A549 (cell line): Measurements from ENCODE around the gene SH2D1A. TPM values are rescaled to one million over a fixed set of nuclear protein-coding genes. Genes with fewer than 3 reads are reported as not detected.

Experiments
- ATAC-seq, 2 experiments: fragments of 200-7000 bp in 1 of 2; fragments of >200 bp in 1 of 2; cut with Nextera tagmentation in 1 of 2; cut with Tn5 transposase in 1 of 2; 3 replicates each; pipeline versions ENCODE4 v1.8.0 to v1.9.1; 2018 to 2020; ENCODE audit warnings: mild to moderate bottlenecking in 1 of 2, moderate library complexity in 1 of 2
- CTCF ChIA-PET: fragments of 300-600 bp; sonication (Branson Sonifier 250); formaldehyde crosslinking; extraction: SDS; loops from one replicate; lab custom pipeline; 2021; ENCODE audit warnings: antibody characterized with exemption, inconsistent platforms; lab: Yijun Ruan, JAX
- POLR2A ChIA-PET: fragments of 350-600 bp; formaldehyde crosslinking; extraction: SDS; loops from one replicate; lab custom pipeline; 2021; ENCODE audit warnings: antibody characterized with exemption, inconsistent platforms; lab: Yijun Ruan, JAX
- DNase-seq, 2 experiments: peaks; one replicate each; pipeline versions ENCODE4 v3.0.0 to v3.0.0-alpha.2; 2011 to 2016; ENCODE audit warnings: low read depth in 1 of 2, low spot score in 1 of 2
- FAIRE-seq: peaks from 2 replicates; lab custom pipeline; 2011; peaks lifted over from hg19 to GRCh38; lab: Jason Lieb, UNC
- H3K27ac ChIP-seq, 2 experiments: fragments of >200 bp; sonication (Bioruptor Twin); formaldehyde crosslinking; 3 replicates each; pipeline ENCODE4 v1.5.1; 2016 to 2017
- H3K4me1 ChIP-seq: fragments of >200 bp; sonication (Bioruptor Twin); formaldehyde crosslinking; 3 replicates; pipeline ENCODE4 v1.6.1; 2016
- H3K4me2 ChIP-seq: fragments of >200 bp; sonication (Bioruptor Twin); formaldehyde crosslinking; 3 replicates; pipeline ENCODE4 v1.6.1; 2016
- H3K4me3 ChIP-seq: fragments of >200 bp; sonication (Bioruptor Twin); formaldehyde crosslinking; 3 replicates; pipeline ENCODE4 v1.5.1; 2016
- H3K9me3 ChIP-seq: fragments of >200 bp; sonication (Bioruptor Twin); formaldehyde crosslinking; 3 replicates; pipeline ENCODE4 v1.6.1; 2016
- ATOH8 ChIP-seq: fragments of 250-450 bp; sonication (Bioruptor Pico); IDR thresholded peaks from 2 replicates; pipeline ENCODE4 v1.5.0; 2020; ENCODE audit warnings: low read depth, mild to moderate bottlenecking, moderate library complexity
- BHLHE40 ChIP-seq: IDR thresholded peaks from 2 replicates; pipeline ENCODE4 v1.6.1; 2012; ENCODE audit warnings: low read depth, low read length, inconsistent platforms
- CBX2 ChIP-seq: fragments of 200-600 bp; sonication (generic); IDR thresholded peaks from 2 replicates; pipeline ENCODE4 v1.6.1; 2016; ENCODE audit warnings: low read depth, mild to moderate bottlenecking, borderline replicate concordance
- CBX8 ChIP-seq: fragments of 200-600 bp; sonication (generic); IDR thresholded peaks from 2 replicates; pipeline ENCODE4 v1.6.1; 2016
- CEBPB ChIP-seq, 2 experiments: fragments of >200 bp in 1 of 2; sonication (Bioruptor Twin) in 1 of 2; formaldehyde crosslinking in 1 of 2; IDR thresholded peaks; 2 replicates each; pipeline ENCODE4 v1.6.1; 2012 to 2016
- CTCF ChIP-seq: fragments of >200 bp; sonication (Bioruptor Twin); formaldehyde crosslinking; IDR thresholded peaks from 3 replicates; pipeline ENCODE4 v1.5.1; 2016
- HMGXB4 ChIP-seq: fragments of 250-450 bp; sonication (Bioruptor Pico); IDR thresholded peaks from 2 replicates; pipeline ENCODE4 v1.5.0; 2021; ENCODE audit warnings: mild to moderate bottlenecking, moderate library complexity, borderline replicate concordance
- HOXB13 ChIP-seq: fragments of 250-450 bp; sonication (Bioruptor Pico); IDR thresholded peaks from 2 replicates; pipeline ENCODE4 v1.5.0; 2020; ENCODE audit warnings: low read depth, mild to moderate bottlenecking, moderate library complexity
- MAFK ChIP-seq: fragments of 450-650 bp; IDR thresholded peaks from 2 replicates; pipeline ENCODE4 v1.6.1; 2014; ENCODE audit not compliant: partially characterized antibody
- POLR2A ChIP-seq: IDR thresholded peaks from 2 replicates; pipeline ENCODE4 v1.6.1; 2012; ENCODE audit warnings: mild to moderate bottlenecking, low read length
- RAD21 ChIP-seq, 2 experiments: fragments of >200 bp in 1 of 2; sonication (Bioruptor Twin) in 1 of 2; formaldehyde crosslinking in 1 of 2; IDR thresholded peaks in 1 of 2; conservative IDR thresholded peaks in 1 of 2; 2 replicates in 1 of 2; 3 replicates in 1 of 2; pipeline ENCODE4 v1.6.1; 2012 to 2018; ENCODE audit warnings: inconsistent platforms in 1 of 2
- RARB ChIP-seq: fragments of 250-450 bp; sonication (Bioruptor Pico); IDR thresholded peaks from 2 replicates; pipeline ENCODE4 v1.8.0; 2021; ENCODE audit warnings: mild to moderate bottlenecking, moderate library complexity
- RCOR1 ChIP-seq: fragments of 150-350 bp; IDR thresholded peaks from 2 replicates; pipeline ENCODE4 v1.6.1; 2014; ENCODE audit warnings: antibody characterized with exemption, low read length, low read depth
- REST ChIP-seq: fragments of 200-600 bp; sonication (generic); IDR thresholded peaks from 2 replicates; pipeline ENCODE4 v1.6.1; 2016; ENCODE audit warnings: antibody characterized with exemption, mild to moderate bottlenecking, moderate library complexity
- ZFP36 ChIP-seq: fragments of 450-650 bp; IDR thresholded peaks from 2 replicates; pipeline ENCODE4 v1.6.1; 2014; ENCODE audit warnings: borderline replicate concordance; ENCODE audit not compliant: partially characterized antibody
- WGBS: methylation state at CpG from one replicate; pipeline ENCODE4 v1.1.6; 2017; ENCODE audit errors: missing lambda C conversion rate; 5-methylcytosine and 5-hydroxymethylcytosine counted together
- polyA plus RNA-seq, 4 experiments: library from polyadenylated mRNA; depleted of rRNA in 3 of 4; stranded (reverse); fragments of >200 nt; fragmentation: RNase III in 1 of 4; extraction: RNeasy Plus Mini Kit Qiagen cat#74134 plus additional on column Dnase treatment in 1 of 4; gene quantifications; 2 replicates in 3 of 4; 3 replicates in 1 of 4; pipeline ENCODE4 v1.2.3, GENCODE V29; 2011 to 2017

The SH2D1A gene
- polyA plus RNA-seq, 2 of the 4 experiments (the other 2 are of a cell fraction), result not detected

GRCh38 chrX:124338733-124339514 lies 7.4 kb upstream of the SH2D1A start:
- 53% methylated on average over 6 of the region's 6 CpGs for whole genome bisulfite sequencing
- ATAC-seq, result no peak
- FAIRE-seq, result peak; percentile 76
- POLR2A ChIA-PET, result no interaction called here
- no peak for DNase-seq
- H3K4me2 ChIP-seq, result no peak overlapping the region
- H3K4me3 ChIP-seq, result no peak overlapping the region
- H3K4me1 ChIP-seq, result no peaks in the 10 kb centered on the region
- CTCF ChIA-PET, result no interaction called here
- no peak for TF ChIP-seq CEBPB (IDR thresholded peaks at IDR 0.05)
- peak; percentile 40 for TF ChIP-seq MAFK
- no peak for TF ChIP-seq POLR2A
- H3K27ac ChIP-seq, result no peak overlapping the region
- H3K9me3 ChIP-seq, result no peaks in the 10 kb centered on the region

- DNase-seq (no peak), ATAC-seq (no peak), FAIRE-seq (peak; percentile 7)
- ChIA-PET POLR2A (no interaction called here), CTCF (interaction anchor here (1.1 kb wide), 1 partner anchor 11 kb away, joined by 3 read pairs; no protein-coding TSS in a partner anchor)
- no peak overlapping the region for H3K4me3 ChIP-seq
- no peak overlapping the region for H3K4me2 ChIP-seq
- WGBS, result 34% methylated on average over 7 of the region's 7 CpGs
- H3K9me3 ChIP-seq, result no peaks in the 10 kb centered on the region
- H3K27ac ChIP-seq, result no peak overlapping the region
- H3K4me1 ChIP-seq, result no peaks in the 10 kb centered on the region
- no peak for TF ChIP-seq BHLHE40
Measured at GRCh38 chrX:124341396-124342132, 4.8 kb upstream of the SH2D1A start.

- ATAC-seq, result no peak
Measured at GRCh38 chrX:124342174-124342867, 4.0 kb upstream of the SH2D1A start.

GRCh38 chrX:124343016-124343415 lies 3.3 kb upstream of the SH2D1A start:
- DNase-seq (no peak), ATAC-seq (no peak), FAIRE-seq (peak; percentile 61)
- Histone ChIP-seq H3K27ac (no peak overlapping the region), H3K4me3 (no peak overlapping the region), H3K4me2 (no peak overlapping the region), H3K4me1 (no peaks in the 10 kb centered on the region), H3K9me3 (no peaks in the 10 kb centered on the region)
- ChIA-PET POLR2A (no interaction called here), CTCF (interaction anchor here (1.1 kb wide), 1 partner anchor 12 kb away, joined by 3 read pairs; no protein-coding TSS in a partner anchor)
- TF ChIP-seq REST (no peak), HMGXB4 (CRISPR knock-in tag) (no peak), RAD21 (conservative IDR thresholded peaks at IDR 0.05 in 1 of 2, IDR thresholded peaks at IDR 0.05 in 1 of 2) (no peak), CEBPB (IDR thresholded peaks at IDR 0.05) (no peak), RCOR1 (no peak), HOXB13 (CRISPR knock-in tag) (no peak)

More at GRCh38 chrX:124342174-124342867, 4.0 kb upstream of the SH2D1A start:
- no peak for FAIRE-seq
- CTCF ChIA-PET, result interaction anchor here (1.1 kb wide), 1 partner anchor 12 kb away, joined by 3 read pairs; no protein-coding TSS in a partner anchor
- no peak overlapping the region for H3K4me2 ChIP-seq
- no peaks in the 10 kb centered on the region for H3K4me1 ChIP-seq
- H3K4me3 ChIP-seq, result no peak overlapping the region
- POLR2A ChIA-PET, result interaction anchor here (0.7 kb wide), 1 partner anchor 26 kb away, joined by 3 read pairs; no protein-coding TSS in a partner anchor
- 25% methylated on average over 7 of the region's 7 CpGs for WGBS
- DNase-seq, result no peak
- H3K9me3 ChIP-seq, result no peaks in the 10 kb centered on the region
- TF ChIP-seq CBX8 (no peak), CTCF (no peak), RARB (no peak), ATOH8 (CRISPR knock-in tag) (no peak), ZFP36 (no peak), CBX2 (no peak)
- H3K27ac ChIP-seq, result no peak overlapping the region
